GM12878 (cell line): Measurements from ENCODE around the gene RELL2. TPM values are rescaled to one million over a fixed set of nuclear protein-coding genes. Genes with fewer than 3 reads are reported as not detected.

Experiments
- ATF3 ChIP-seq: IDR thresholded peaks from 2 replicates; pipeline ENCODE4 v1.6.1; 2011; ENCODE audit warnings: low read depth, mild to moderate bottlenecking, low read length, moderate library complexity, borderline replicate concordance; ENCODE audit errors: extremely low read depth
- CBX3 ChIP-seq: fragments of 200-600 bp; sonication (generic); IDR thresholded peaks from 2 replicates; pipeline ENCODE4 v1.6.1; 2016; ENCODE audit warnings: low read depth, borderline replicate concordance
- EZH2 ChIP-seq: IDR thresholded peaks from 2 replicates; pipeline ENCODE4 v1.6.1; 2012; ENCODE audit warnings: low read depth, mild to moderate bottlenecking, control low read depth, inconsistent platforms, low read length, borderline replicate concordance; ENCODE audit not compliant: control insufficient read depth
- MLLT1 ChIP-seq: fragments of 450-650 bp; IDR thresholded peaks from 2 replicates; pipeline ENCODE4 v1.6.1; 2016; ENCODE audit warnings: mild to moderate bottlenecking
- NFXL1 ChIP-seq: fragments of 450-650 bp; IDR thresholded peaks from 2 replicates; pipeline ENCODE4 v1.6.1; 2017; ENCODE audit warnings: antibody characterized with exemption, mild to moderate bottlenecking, borderline replicate concordance
- PBX3 ChIP-seq: IDR thresholded peaks from 2 replicates; pipeline ENCODE4 v1.6.1; 2011; ENCODE audit warnings: mild to moderate bottlenecking, low read depth, low read length, moderate library complexity; ENCODE audit not compliant: insufficient replicate concordance
- RAD21 ChIP-seq: IDR thresholded peaks from 2 replicates; pipeline ENCODE4 v1.6.1; 2011; ENCODE audit warnings: mild to moderate bottlenecking, low read depth, low read length, moderate library complexity; ENCODE audit not compliant: insufficient read depth
- RELB ChIP-seq: fragments of 450-650 bp; IDR thresholded peaks from 2 replicates; pipeline ENCODE4 v1.6.1; 2017; ENCODE audit warnings: low read depth, mild to moderate bottlenecking, moderate library complexity
- STAT3 ChIP-seq: IDR thresholded peaks from 2 replicates; pipeline ENCODE4 v1.6.1; 2011; ENCODE audit warnings: low read depth, low read length, improper control_type of control experiment
- USF1 ChIP-seq: IDR thresholded peaks from 2 replicates; pipeline ENCODE4 v1.6.1; 2011; ENCODE audit warnings: borderline replicate concordance, low read depth, mild to moderate bottlenecking, moderate library complexity, mixed read lengths, low read length; ENCODE audit not compliant: insufficient read depth; ENCODE audit errors: extremely low read length
- WRNIP1 ChIP-seq: IDR thresholded peaks from 2 replicates; pipeline ENCODE4 v1.6.1; 2011; ENCODE audit warnings: low read depth, low read length, improper control_type of control experiment, borderline replicate concordance
- ZBTB40 ChIP-seq: fragments of 450-650 bp; IDR thresholded peaks from 2 replicates; pipeline ENCODE4 v1.6.1; 2016; ENCODE audit warnings: mild to moderate bottlenecking, moderate library complexity, borderline replicate concordance
- ZZZ3 ChIP-seq: IDR thresholded peaks from 2 replicates; pipeline ENCODE4 v1.6.1; 2011; ENCODE audit warnings: low read depth; ENCODE audit not compliant: control insufficient read depth, insufficient read length
- polyA plus RNA-seq, 11 experiments: library from polyadenylated mRNA; depleted of rRNA in 4 of 11; unstranded in 6 of 11; stranded (reverse) in 5 of 11; fragments of >200 nt; fragmentation: Nextera tagmentation in 4 of 11; fragmentation: Illumina TruSeq in 1 of 11; extraction: Ambion mirVana in 4 of 11; extraction: Trizol in 1 of 11; gene quantifications; 1 replicate in 1 of 11; 2 replicates in 10 of 11; pipeline versions ENCODE4 v1.2.1 to v1.2.3, GENCODE V29; 2011 to 2016; ENCODE audit warnings: inconsistent platforms in 2 of 11, missing spikeins in 2 of 11, low read depth in 1 of 11
- total RNA-seq, 4 experiments: library from RNA; depleted of rRNA in 3 of 4; stranded (reverse); fragments of >200 nt in 3 of 4; fragmentation: Illumina TruSeq in 1 of 4; extraction: Trizol in 1 of 4; gene quantifications; 2 replicates each; pipeline versions ENCODE4 v1.2.1 to v1.2.3, GENCODE V29; 2013 to 2021
- TF ChIP-seq, protein P1 (sequence below): IDR thresholded peaks from 2 replicates; pipeline ENCODE4 v1.6.1; 2012; ENCODE audit warnings: low read length, inconsistent platforms
- TF ChIP-seq, protein P2 (sequence below): fragments of 450-650 bp; IDR thresholded peaks from 2 replicates; pipeline ENCODE4 v1.6.1; 2016; ENCODE audit warnings: mild to moderate bottlenecking

Gene RELL2
- total and polyA plus RNA-seq, 10 of the 15 experiments (the other 5 are each of a cell fraction or from before 2014, with no cell fraction given) = 0.23 to 21.4 (median 7.1) TPM

GRCh38 chr5:141664733-141665461 is 28.1 kb downstream of the RELL2 start (continued):
- no peak for TF ChIP-seq NFXL1
- no peak for TF ChIP-seq ZZZ3
- TF ChIP-seq USF1 = no peak
- no peak for TF ChIP-seq RELB
- TF ChIP-seq WRNIP1 = no peak
- peak; percentile 84 for TF ChIP-seq RAD21
- TF ChIP-seq CBX3 = no peak
- TF ChIP-seq MLLT1 = no peak
- TF ChIP-seq PBX3 = no peak
- TF ChIP-seq, protein P1, sequence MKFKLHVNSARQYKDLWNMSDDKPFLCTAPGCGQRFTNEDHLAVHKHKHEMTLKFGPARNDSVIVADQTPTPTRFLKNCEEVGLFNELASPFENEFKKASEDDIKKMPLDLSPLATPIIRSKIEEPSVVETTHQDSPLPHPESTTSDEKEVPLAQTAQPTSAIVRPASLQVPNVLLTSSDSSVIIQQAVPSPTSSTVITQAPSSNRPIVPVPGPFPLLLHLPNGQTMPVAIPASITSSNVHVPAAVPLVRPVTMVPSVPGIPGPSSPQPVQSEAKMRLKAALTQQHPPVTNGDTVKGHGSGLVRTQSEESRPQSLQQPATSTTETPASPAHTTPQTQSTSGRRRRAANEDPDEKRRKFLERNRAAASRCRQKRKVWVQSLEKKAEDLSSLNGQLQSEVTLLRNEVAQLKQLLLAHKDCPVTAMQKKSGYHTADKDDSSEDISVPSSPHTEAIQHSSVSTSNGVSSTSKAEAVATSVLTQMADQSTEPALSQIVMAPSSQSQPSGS = no peak
- no peak for TF ChIP-seq EZH2
- no peak for TF ChIP-seq ATF3
- TF ChIP-seq, protein P2, sequence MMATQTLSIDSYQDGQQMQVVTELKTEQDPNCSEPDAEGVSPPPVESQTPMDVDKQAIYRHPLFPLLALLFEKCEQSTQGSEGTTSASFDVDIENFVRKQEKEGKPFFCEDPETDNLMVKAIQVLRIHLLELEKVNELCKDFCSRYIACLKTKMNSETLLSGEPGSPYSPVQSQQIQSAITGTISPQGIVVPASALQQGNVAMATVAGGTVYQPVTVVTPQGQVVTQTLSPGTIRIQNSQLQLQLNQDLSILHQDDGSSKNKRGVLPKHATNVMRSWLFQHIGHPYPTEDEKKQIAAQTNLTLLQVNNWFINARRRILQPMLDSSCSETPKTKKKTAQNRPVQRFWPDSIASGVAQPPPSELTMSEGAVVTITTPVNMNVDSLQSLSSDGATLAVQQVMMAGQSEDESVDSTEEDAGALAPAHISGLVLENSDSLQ = no peak
- TF ChIP-seq STAT3 = no peak
- no peak for TF ChIP-seq ZBTB40
